ENCODE results near the gene ZNF428. TPM values are rescaled to one million over a fixed set of nuclear protein-coding genes. Genes with fewer than 3 reads are reported as not detected.

The ZNF428 gene
- total and polyA plus RNA-seq, 2 donors from 2014 or later: 44.3 to 95.4 TPM

- H3K4me1 ChIP-seq (ENCODE audit: control insufficient read depth in 2 of 3, insufficient read depth in 2 of 3, low read depth in 1 of 3, low read length in 3 of 3): peaks cover 0 to 8% (median 5%) of the 10 kb centered on the region in 3 donors
- H3K9ac ChIP-seq (ENCODE audit: low read length in 3 of 3): peak overlapping the region; percentile 69 to 94 (median 74)
- DNase-seq (peak in 2 of 5 donors; percentile 39 to 60), FAIRE-seq (no peak)
- H3K27me3 ChIP-seq (ENCODE audit: control insufficient read depth, insufficient read depth, low read length): no peaks in the 10 kb centered on the region
- no peak for TF ChIP-seq CTCF (IDR thresholded peaks at IDR 0.05; ENCODE audit: borderline replicate concordance, extremely low read depth, insufficient read depth)
- intact Hi-C loops (cut with DNase I): no loop called here
- no peaks in the 10 kb centered on the region for H3K9me3 ChIP-seq (ENCODE audit: control insufficient read depth in 2 of 3, insufficient read depth in 1 of 3, low read length in 3 of 3)
- H3K4me3 ChIP-seq (ENCODE audit: low read length in 3 of 3): peak overlapping the region; percentile 76 to 98 (median 89)
- H3K36me3 ChIP-seq (ENCODE audit: control insufficient read depth in 2 of 3, insufficient read depth in 3 of 3, low read length in 3 of 3): peaks cover 0 to 6% (median 0%) of the 10 kb centered on the region in 3 donors
- peak overlapping the region; percentile 62 to 65 for H3K27ac ChIP-seq (ENCODE audit: low read depth in 2 of 2, low read length in 2 of 2)
These were observed 44.8 kb downstream of the ZNF428 start for GRCh38 chr19:43574424-43575155.

- no peaks in the 10 kb centered on the region for H3K27me3 ChIP-seq (ENCODE audit: control insufficient read depth, insufficient read depth, low read length)
- peaks cover 0 to 6% (median 0%) of the 10 kb centered on the region in 3 donors for H3K36me3 ChIP-seq (ENCODE audit: control insufficient read depth in 2 of 3, insufficient read depth in 3 of 3, low read length in 3 of 3)
- H3K9ac ChIP-seq (ENCODE audit: low read length in 3 of 3): no peak overlapping the region
- FAIRE-seq (no peak), DNase-seq (no peak)
- no peaks in the 10 kb centered on the region for H3K9me3 ChIP-seq (ENCODE audit: control insufficient read depth in 2 of 3, insufficient read depth in 1 of 3, low read length in 3 of 3)
- TF ChIP-seq CTCF (IDR thresholded peaks at IDR 0.05; ENCODE audit: borderline replicate concordance, extremely low read depth, insufficient read depth): no peak
- no peak overlapping the region for H3K27ac ChIP-seq (ENCODE audit: low read depth in 2 of 2, low read length in 2 of 2)
- H3K4me3 ChIP-seq (ENCODE audit: low read length in 3 of 3): no peak overlapping the region
- H3K4me1 ChIP-seq (ENCODE audit: control insufficient read depth in 2 of 3, insufficient read depth in 2 of 3, low read depth in 1 of 3, low read length in 3 of 3): peaks cover 0 to 8% (median 5%) of the 10 kb centered on the region in 3 donors
- intact Hi-C loops (cut with DNase I): no loop called here
These were observed 47.2 kb downstream of the ZNF428 start for GRCh38 chr19:43572171-43572588.

- TF ChIP-seq CTCF (IDR thresholded peaks at IDR 0.05; ENCODE audit: borderline replicate concordance, extremely low read depth, insufficient read depth): no peak
- no peak overlapping the region for H3K9ac ChIP-seq (ENCODE audit: low read length in 3 of 3)
- intact Hi-C loops (cut with DNase I): no loop called here
- FAIRE-seq (no peak), DNase-seq (no peak)
- peaks cover 0 to 6% (median 5%) of the 10 kb centered on the region in 3 donors for H3K4me1 ChIP-seq (ENCODE audit: control insufficient read depth in 2 of 3, insufficient read depth in 2 of 3, low read depth in 1 of 3, low read length in 3 of 3)
- H3K27me3 ChIP-seq (ENCODE audit: control insufficient read depth, insufficient read depth, low read length): no peaks in the 10 kb centered on the region
- H3K27ac ChIP-seq (ENCODE audit: low read depth in 2 of 2, low read length in 2 of 2): no peak overlapping the region
- no peak overlapping the region for H3K4me3 ChIP-seq (ENCODE audit: low read length in 3 of 3)
- H3K36me3 ChIP-seq (ENCODE audit: control insufficient read depth in 2 of 3, insufficient read depth in 3 of 3, low read length in 3 of 3): peaks cover 0 to 6% (median 0%) of the 10 kb centered on the region in 3 donors
- no peaks in the 10 kb centered on the region for H3K9me3 ChIP-seq (ENCODE audit: control insufficient read depth in 2 of 3, insufficient read depth in 1 of 3, low read length in 3 of 3)
These were observed 49.1 kb downstream of the ZNF428 start for GRCh38 chr19:43570174-43570791.

All from kidney (tissue), 14 donors.